Activated gamma-delta T cell treated with anti-CD3 and anti-CD28 coated beads, Interleukin-2, amount 50 U/mL, for 16 hours (primary cell): ENCODE results near the gene SEC24A.
"Not testable (repeated sequence)": the region's sequence is repeated elsewhere in the genome, so short reads cannot be mapped to it uniquely, and the experiment has no call there.

Experiments used
- DNase-seq: peaks from one replicate; pipeline ENCODE4 v3.0.0-alpha.2; 2020; ENCODE audit warnings: low read depth

The SEC24A gene

DNA sequence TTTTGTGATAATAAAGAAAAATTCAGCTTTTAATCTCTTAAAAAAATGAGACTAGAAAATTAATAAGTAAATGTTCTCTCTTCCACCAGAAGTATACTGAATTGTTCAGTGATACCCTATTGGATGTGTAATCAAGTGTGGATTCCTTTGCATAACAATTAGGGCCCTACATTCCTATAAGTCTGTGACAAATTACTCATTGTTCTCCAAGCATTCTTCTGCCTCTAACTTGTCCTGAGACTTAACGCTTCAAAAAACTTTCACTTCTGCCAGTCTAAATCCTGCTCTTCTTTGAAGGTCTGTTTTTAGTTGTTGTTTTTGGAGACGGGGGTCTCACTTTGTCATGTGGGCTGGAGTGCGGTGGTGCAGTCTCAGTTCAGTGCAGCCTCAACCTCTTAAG, 100.8 kb downstream of the SEC24A start:
- no peak for DNase-seq

DNA sequence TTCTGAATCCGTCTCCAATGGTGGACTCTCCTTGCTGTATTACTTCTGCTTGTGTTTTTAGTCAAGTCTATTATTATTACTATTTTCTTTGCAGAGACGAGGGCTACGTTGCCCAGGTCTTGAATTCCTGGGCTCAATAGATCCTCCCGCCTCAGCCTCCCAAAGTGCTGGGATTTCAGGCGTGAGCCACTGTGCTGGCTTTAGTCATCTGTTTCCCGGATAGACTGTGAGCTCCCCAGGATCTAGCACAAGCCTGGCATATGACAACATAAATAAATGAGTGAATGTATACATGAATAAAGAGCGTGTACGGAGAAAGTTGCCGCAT, 109.6 kb downstream of the SEC24A start:
- no peak for DNase-seq

DNA sequence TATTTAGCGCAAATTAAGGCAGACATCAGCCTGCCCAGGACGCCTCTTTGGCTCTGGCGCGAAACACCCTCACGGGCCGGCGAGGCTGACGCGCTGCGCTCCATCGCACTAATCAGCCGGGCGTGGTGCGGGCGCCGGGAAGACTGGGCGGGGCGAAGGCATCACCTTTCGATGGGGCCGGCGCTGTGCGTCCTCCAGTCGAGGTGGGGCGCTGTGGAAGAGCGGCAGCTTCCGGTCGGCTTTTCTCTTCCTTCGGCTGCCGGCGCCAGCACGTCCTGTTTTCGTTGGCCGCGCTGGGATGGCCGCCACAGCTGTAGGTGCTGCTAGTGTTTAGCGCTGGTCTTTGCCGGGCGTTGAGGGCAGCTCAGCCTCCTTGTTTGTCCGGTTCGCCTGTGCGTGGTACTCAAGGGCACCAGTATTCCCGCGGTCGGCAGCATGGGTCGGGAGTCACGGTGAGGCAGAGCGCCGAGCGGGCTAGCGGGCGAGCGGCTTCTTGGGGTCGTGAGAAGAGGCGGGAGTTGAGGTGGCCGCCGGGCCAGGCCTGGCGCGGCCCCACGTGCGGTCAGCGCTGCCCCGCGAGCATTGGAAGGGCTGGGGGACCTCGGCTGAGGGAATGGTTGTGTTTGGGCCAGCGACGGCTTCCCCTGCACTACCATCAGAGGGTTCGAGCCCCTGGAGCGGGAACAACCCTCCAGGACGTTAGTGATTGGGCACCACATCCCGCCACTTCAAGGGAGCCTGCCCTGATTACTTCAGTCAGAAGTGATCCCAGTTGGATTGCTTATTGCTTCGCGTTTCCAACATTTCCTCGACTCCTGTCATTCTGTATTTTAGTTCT, 110.1 kb downstream of the SEC24A start, which contains the start of gene DDX46:
DDX46 (plus strand) TSS at position 276 of the 838 bp plus-strand sequence; CDS start at position 436, 160 bp downstream.
- peak; percentile 90 for DNase-seq

DNA sequence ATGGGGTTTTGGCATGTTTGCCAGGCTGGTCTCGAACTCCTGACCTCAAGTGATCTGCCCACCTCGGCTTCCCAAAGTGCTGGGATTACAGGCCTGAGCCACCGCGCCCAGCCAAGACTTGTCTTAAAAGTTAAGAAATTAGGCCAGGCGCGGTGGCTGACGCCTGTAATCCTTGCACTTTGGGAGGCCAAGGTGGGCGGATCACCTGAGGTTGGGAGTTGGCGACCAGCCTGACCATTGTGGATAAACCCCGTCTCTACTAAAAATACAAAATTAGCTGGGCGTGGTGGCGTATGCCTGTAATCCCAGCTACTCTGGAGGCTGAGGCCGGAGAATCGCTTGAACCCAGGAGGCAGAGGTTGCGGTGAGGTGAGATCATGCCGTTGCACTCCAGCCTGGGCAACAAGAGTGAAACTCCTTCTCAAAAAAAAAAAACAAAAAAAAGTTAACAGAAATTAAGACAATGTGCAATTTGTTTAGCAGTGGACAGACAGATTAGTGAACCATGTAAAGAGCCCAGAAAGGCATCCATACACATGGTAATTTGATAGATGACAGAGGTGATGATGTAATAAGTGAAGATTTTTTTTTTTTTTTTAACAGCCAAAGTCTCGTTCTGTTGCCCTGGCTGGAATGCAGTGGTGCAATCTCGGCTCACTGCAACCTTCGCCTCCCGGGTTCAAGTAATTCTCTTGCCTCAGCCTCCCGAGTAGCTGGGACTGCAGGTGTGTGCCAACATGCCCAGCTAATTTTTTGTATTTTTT, 119.1 kb downstream of the SEC24A start:
- DNase-seq, result not testable (repeated sequence)

DNA sequence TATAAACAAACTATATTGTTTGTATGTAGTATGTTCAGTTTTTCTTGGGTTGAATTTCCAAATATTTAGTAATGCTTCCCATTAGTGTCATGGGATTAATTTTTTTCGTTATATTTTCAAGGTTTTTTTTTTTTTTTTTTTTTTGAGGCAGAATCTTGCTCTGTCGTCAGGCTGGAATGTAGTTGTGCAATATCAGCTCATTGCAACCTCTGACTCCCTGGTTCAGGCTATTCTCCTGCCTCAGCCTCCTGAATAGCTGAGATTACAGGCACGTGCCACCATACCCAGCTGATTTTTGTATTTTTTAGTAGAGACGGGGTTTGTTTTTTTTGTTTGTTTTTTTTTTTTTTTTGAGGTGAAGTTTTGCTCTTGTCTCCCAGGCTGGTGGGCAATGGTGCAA, 120.6 kb downstream of the SEC24A start:
- DNase-seq, result no peak

DNA sequence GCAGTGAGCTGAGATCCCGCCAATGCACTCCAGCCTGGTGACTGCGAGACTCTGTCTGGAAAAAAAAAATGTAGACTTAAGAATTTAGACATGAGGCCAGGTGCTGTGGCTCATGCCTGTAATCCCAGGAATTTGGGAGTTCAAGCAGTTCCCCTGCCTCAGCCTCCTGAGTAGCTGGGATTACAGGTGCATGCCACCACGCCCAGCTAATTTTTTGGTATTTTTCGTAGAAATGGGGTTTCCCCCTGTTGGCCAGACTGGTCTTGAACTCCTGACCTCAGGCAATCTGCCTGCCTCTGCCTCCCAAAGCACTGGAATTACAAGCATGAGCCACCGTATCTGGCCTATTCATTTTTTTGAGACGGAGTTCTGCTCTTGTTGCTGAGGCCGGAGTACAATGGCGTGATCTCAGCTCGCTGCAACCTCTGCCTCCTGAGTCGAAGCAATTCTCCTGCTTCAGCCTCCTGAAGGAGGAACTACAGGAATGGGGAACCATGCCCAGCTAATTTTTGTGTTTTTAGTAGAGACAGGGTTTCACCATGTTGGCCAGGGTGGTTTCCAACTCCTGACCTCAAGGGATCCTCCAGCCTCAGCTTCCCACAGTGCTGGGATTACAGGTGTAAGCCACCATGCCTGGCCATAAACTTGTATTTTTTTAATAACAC, 124.0 kb downstream of the SEC24A start:
- DNase-seq, result no peak

DNA sequence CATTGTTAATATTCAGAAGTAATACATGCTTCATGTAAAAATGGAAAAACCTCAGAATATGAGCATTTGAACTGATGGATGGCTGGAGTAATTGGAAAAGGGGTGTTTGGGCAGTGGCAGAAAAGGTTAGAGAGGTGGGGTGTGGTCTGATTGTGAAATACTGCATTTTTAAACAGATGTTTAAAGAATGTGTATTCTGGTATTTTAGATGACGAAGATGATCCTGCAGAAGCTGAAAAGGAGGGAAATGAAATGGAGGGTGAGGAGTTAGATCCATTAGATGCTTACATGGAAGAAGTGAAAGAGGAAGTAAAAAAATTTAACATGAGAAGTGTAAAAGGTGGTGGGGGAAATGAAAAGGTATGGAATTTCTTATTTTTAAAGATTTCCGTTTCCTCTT, 128.8 kb downstream of the SEC24A start:
- no peak for DNase-seq
